HUES48 (cell line): ENCODE results near the gene DDN.
A peak's percentile ranks its signal among the peaks of the same experiment; 100 is the strongest.

Experiments
- H3K27ac ChIP-seq: one replicate; pipeline ENCODE4 v1.7.0; 2013; ENCODE audit warnings: low read depth, low read length, inconsistent platforms
- H3K27me3 ChIP-seq: 2 replicates; pipeline ENCODE4 v1.6.1; 2013; ENCODE audit warnings: mild to moderate bottlenecking, low read length; ENCODE audit not compliant: control insufficient read depth, insufficient read depth
- H3K36me3 ChIP-seq: 2 replicates; pipeline ENCODE4 v1.6.1; 2013; ENCODE audit warnings: low read length; ENCODE audit not compliant: control insufficient read depth, insufficient read depth
- H3K4me1 ChIP-seq: 2 replicates; pipeline ENCODE4 v1.6.1; 2013; ENCODE audit warnings: mild to moderate bottlenecking, low read length; ENCODE audit not compliant: control insufficient read depth, insufficient read depth
- H3K4me3 ChIP-seq: 2 replicates; pipeline ENCODE4 v1.5.1; 2013; ENCODE audit warnings: mild to moderate bottlenecking, low read depth, low read length
- H3K9ac ChIP-seq: 2 replicates; pipeline ENCODE4 v1.6.1; 2013; ENCODE audit warnings: mild to moderate bottlenecking, low read depth, low read length, moderate library complexity
- H3K9me3 ChIP-seq: 2 replicates; pipeline ENCODE4 v1.6.1; 2013; ENCODE audit warnings: low read length; ENCODE audit not compliant: control insufficient read depth, insufficient read depth

Gene DDN

GRCh38 chr12:49010092-49010668, 11.0 kb upstream of the DDN start:
- no peak overlapping the region for H3K27ac ChIP-seq
- H3K9ac ChIP-seq = no peak overlapping the region
- H3K27me3 ChIP-seq = no peaks in the 10 kb centered on the region

GRCh38 chr12:49008943-49009342, 9.8 kb upstream of the DDN start:
- Histone ChIP-seq H3K36me3 (peaks cover 12% of the 10 kb centered on the region; the same call in 1 of the 2 replicates), H3K27ac (no peak overlapping the region), H3K4me1 (0 out of 2 replicates have a peak, but pooled peaks cover 4% of the 10 kb centered on the region), H3K9me3 (no peaks in the 10 kb centered on the region), H3K9ac (no peak overlapping the region), H3K4me3 (no peak overlapping the region), H3K27me3 (no peaks in the 10 kb centered on the region)

More at GRCh38 chr12:49010092-49010668, 11.0 kb upstream of the DDN start:
- Histone ChIP-seq H3K4me3 (no peak overlapping the region), H3K9me3 (no peaks in the 10 kb centered on the region), H3K36me3 (peaks cover 6% of the 10 kb centered on the region; the same call in 1 of the 2 replicates), H3K4me1 (0 out of 2 replicates have a peak, but pooled peaks cover 4% of the 10 kb centered on the region)

- Histone ChIP-seq H3K27ac (no peak overlapping the region), H3K9me3 (no peaks in the 10 kb centered on the region), H3K4me1 (peaks cover 7% of the 10 kb centered on the region; the same call in 1 of the 2 replicates), H3K36me3 (peaks cover 19% of the 10 kb centered on the region; the same call in 1 of the 2 replicates), H3K4me3 (no peak overlapping the region), H3K27me3 (peaks cover 61% of the 10 kb centered on the region), H3K9ac (no peak overlapping the region)
These were observed 1.2 kb upstream of the DDN start for GRCh38 chr12:49000346-49000745.

GRCh38 chr12:48998497-48999353, 450 bp downstream of the DDN start:
- H3K9me3 ChIP-seq = no peaks in the 10 kb centered on the region
- H3K36me3 ChIP-seq = peaks cover 12% of the 10 kb centered on the region; the same call in 1 of the 2 replicates
- no peak overlapping the region for H3K9ac ChIP-seq
- H3K4me3 ChIP-seq = peak overlapping the region; percentile 59
- H3K4me1 ChIP-seq = peaks cover 7% of the 10 kb centered on the region; the same call in 1 of the 2 replicates
- peaks cover 75% of the 10 kb centered on the region for H3K27me3 ChIP-seq
- no peak overlapping the region for H3K27ac ChIP-seq

GRCh38 chr12:48997719-48998496, 1.3 kb downstream of the DDN start:
- peaks cover 7% of the 10 kb centered on the region; the same call in 1 of the 2 replicates for H3K4me1 ChIP-seq
- H3K4me3 ChIP-seq = peak overlapping the region; percentile 59
- peaks cover 83% of the 10 kb centered on the region for H3K27me3 ChIP-seq
- H3K27ac ChIP-seq = no peak overlapping the region
- peaks cover 9% of the 10 kb centered on the region; the same call in 1 of the 2 replicates for H3K36me3 ChIP-seq
- H3K9ac ChIP-seq = no peak overlapping the region
- no peaks in the 10 kb centered on the region for H3K9me3 ChIP-seq

- Histone ChIP-seq H3K27me3 (peaks cover 89% of the 10 kb centered on the region), H3K27ac (no peak overlapping the region), H3K4me1 (peaks cover 7% of the 10 kb centered on the region; the same call in 1 of the 2 replicates), H3K4me3 (peak overlapping the region; percentile 59), H3K9ac (no peak overlapping the region), H3K36me3 (0 out of 2 replicates have a peak, but pooled peaks cover 5% of the 10 kb centered on the region), H3K9me3 (no peaks in the 10 kb centered on the region)
These were observed 2.1 kb downstream of the DDN start for GRCh38 chr12:48996794-48997718.

GRCh38 chr12:48995086-48995879, 3.9 kb downstream of the DDN start:
- no peaks in the 10 kb centered on the region for H3K9me3 ChIP-seq
- H3K27me3 ChIP-seq = peaks cover 82% of the 10 kb centered on the region
- H3K4me3 ChIP-seq = 0 out of 2 replicates have a peak overlapping the region, but pooled peaks have one; percentile 13
- peaks cover 7% of the 10 kb centered on the region; the same call in 1 of the 2 replicates for H3K4me1 ChIP-seq
- H3K36me3 ChIP-seq = no peaks in the 10 kb centered on the region
- H3K27ac ChIP-seq = no peak overlapping the region
- H3K9ac ChIP-seq = no peak overlapping the region

- Histone ChIP-seq H3K9ac (no peak overlapping the region), H3K36me3 (no peaks in the 10 kb centered on the region), H3K27ac (no peak overlapping the region), H3K4me1 (0 out of 2 replicates have a peak, but pooled peaks cover under 1% of the 10 kb centered on the region), H3K27me3 (peaks cover 74% of the 10 kb centered on the region), H3K9me3 (no peaks in the 10 kb centered on the region), H3K4me3 (no peak overlapping the region)
These were observed 4.7 kb downstream of the DDN start for GRCh38 chr12:48994224-48995085.

GRCh38 chr12:48993787-48994186, 5.4 kb downstream of the DDN start:
- Histone ChIP-seq H3K4me3 (no peak overlapping the region), H3K27ac (no peak overlapping the region), H3K4me1 (no peaks in the 10 kb centered on the region), H3K36me3 (no peaks in the 10 kb centered on the region), H3K9me3 (no peaks in the 10 kb centered on the region), H3K27me3 (peaks cover 73% of the 10 kb centered on the region), H3K9ac (no peak overlapping the region)
